ENCODE results near the gene TSNAXIP1. TPM values are rescaled to one million over a fixed set of nuclear protein-coding genes. Genes with fewer than 3 reads are reported as not detected.

TSNAXIP1 gene
- total and polyA plus RNA-seq, 12 donors: 0.15 to 1.2 (median 0.56) TPM

- H3K27ac ChIP-seq: peak overlapping the region in 6 of 10 donors; percentile 87 to 92 (median 90)
- H3K9me3 ChIP-seq: no peaks in the 10 kb centered on the region
- H3K36me3 ChIP-seq: peaks cover 0 to 67% (median 33%) of the 10 kb centered on the region in 9 donors
- WGBS, 2 donors: 86 to 89% methylated on average over 2 of the region's 2 CpGs
- DNase-seq (no peak), ATAC-seq (no peak)
- peaks cover 28 to 56% (median 47%) of the 10 kb centered on the region in 9 donors for H3K4me1 ChIP-seq
- no peak for TF ChIP-seq CTCF (IDR thresholded peaks at IDR 0.05)
- H3K27me3 ChIP-seq: no peaks in the 10 kb centered on the region
- intact Hi-C loops (cut with DNase I): no loop called here
- H3K4me3 ChIP-seq: no peak overlapping the region
These were observed 57.9 kb downstream of the TSNAXIP1 start for GRCh38 chr16:67864594-67864993.

DNA sequence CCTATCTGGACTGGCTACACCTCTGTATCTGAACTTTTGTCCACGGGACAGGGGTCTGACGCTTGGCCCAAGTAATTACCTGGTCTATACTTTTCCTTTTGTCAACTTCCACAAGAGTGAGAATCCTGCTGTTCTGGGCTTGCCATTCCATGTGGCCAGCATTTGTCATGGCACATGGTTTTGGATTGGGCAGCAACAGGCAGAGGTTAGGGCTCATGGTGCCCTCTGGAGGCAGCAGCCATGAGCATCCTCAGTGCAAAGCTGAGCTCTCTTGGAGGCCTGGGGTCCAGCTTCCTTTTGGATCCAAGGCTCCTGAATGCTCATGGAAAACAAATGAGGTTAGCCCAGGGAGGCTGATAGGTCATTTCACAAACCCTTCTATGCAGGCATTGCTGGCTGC, 58.6 kb downstream of the TSNAXIP1 start:
- Histone ChIP-seq H3K36me3 (peaks cover 0 to 71% (median 40%) of the 10 kb centered on the region in 9 donors), H3K4me1 (peaks cover 28 to 50% (median 45%) of the 10 kb centered on the region in 9 donors), H3K4me3 (no peak overlapping the region), H3K27ac (peak overlapping the region in 2 of 10 donors; percentile 26 to 92), H3K27me3 (no peaks in the 10 kb centered on the region), H3K9me3 (no peaks in the 10 kb centered on the region)
- peak in 7 of 9 donors; percentile 11 to 52 (median 41) for TF ChIP-seq CTCF (IDR thresholded peaks at IDR 0.05)
- ATAC-seq (no peak), DNase-seq (no peak)
- WGBS, 2 donors: 90 to 94% methylated on average over 2 of the region's 2 CpGs
- intact Hi-C loops (cut with DNase I): no loop called here

- H3K4me3 ChIP-seq: no peak overlapping the region
- no peak for TF ChIP-seq CTCF (IDR thresholded peaks at IDR 0.05)
- no peaks in the 10 kb centered on the region for H3K9me3 ChIP-seq
- DNase-seq (no peak), ATAC-seq (no peak)
- H3K36me3 ChIP-seq: peaks cover 0 to 73% (median 52%) of the 10 kb centered on the region in 9 donors
- intact Hi-C loops (cut with DNase I): no loop called here
- WGBS, 2 donors: 94 to 96% methylated on average over 6 of the region's 6 CpGs
- no peaks in the 10 kb centered on the region for H3K27me3 ChIP-seq
- H3K27ac ChIP-seq: no peak overlapping the region
- peaks cover 12 to 29% (median 24%) of the 10 kb centered on the region in 9 donors for H3K4me1 ChIP-seq
These were observed 61.6 kb downstream of the TSNAXIP1 start for GRCh38 chr16:67868290-67868689.

GRCh38 chr16:67869653-67870052, 63.0 kb downstream of the TSNAXIP1 start:
- intact Hi-C loops (cut with DNase I): loop anchor here in 1 of 10 donors (2.0 kb wide), 1 partner anchor 55 kb away; no protein-coding TSS in a partner anchor
- Histone ChIP-seq H3K27ac (no peak overlapping the region), H3K4me3 (no peak overlapping the region), H3K27me3 (no peaks in the 10 kb centered on the region), H3K4me1 (peaks cover 12 to 27% (median 24%) of the 10 kb centered on the region in 9 donors), H3K9me3 (no peaks in the 10 kb centered on the region), H3K36me3 (peaks cover 0 to 73% (median 52%) of the 10 kb centered on the region in 9 donors)
- no peak for ATAC-seq
- 82 to 85% methylated on average over 7 of the region's 7 CpGs for WGBS, 2 donors
- no peak for TF ChIP-seq CTCF (IDR thresholded peaks at IDR 0.05)
- DNase-seq: no peak
